COR-L47 (cell line): Measurements from ENCODE around the gene GHRH.
A peak's percentile ranks its signal among the peaks of the same experiment; 100 is the strongest.

Experiments used
- DNase-seq: peaks from one replicate; lab custom pipeline; 2025; lab: John Stamatoyannopoulos, UW

The GHRH gene

GRCh38 chr20:37261714-37262113 lies at the start of gene GHRH:
Gene GHRH, minus strand, starts transcription at chr20:37261814. Its CDS starts 4,925 bp downstream, at chr20:37256889.
- no peak for DNase-seq

- no peak for DNase-seq
Observed at GRCh38 chr20:37310951-37311350, 49.3 kb upstream of the GHRH start.

- DNase-seq: no peak
Observed at GRCh38 chr20:37309936-37310590, 48.4 kb upstream of the GHRH start.

GRCh38 chr20:37309290-37309689 lies 47.7 kb upstream of the GHRH start:
- no peak for DNase-seq

GRCh38 chr20:37308086-37309050 lies 46.8 kb upstream of the GHRH start:
- DNase-seq: no peak

- DNase-seq: no peak
Observed at GRCh38 chr20:37305839-37306238, 44.2 kb upstream of the GHRH start.

- DNase-seq: no peak
Observed at GRCh38 chr20:37305079-37305478, 43.5 kb upstream of the GHRH start.

GRCh38 chr20:37303637-37304036 lies 42.0 kb upstream of the GHRH start:
- DNase-seq: no peak

- no peak for DNase-seq
Observed at GRCh38 chr20:37302981-37303380, 41.4 kb upstream of the GHRH start.

- no peak for DNase-seq
Observed at GRCh38 chr20:37301558-37301957, 39.9 kb upstream of the GHRH start.

- DNase-seq: no peak
Observed at GRCh38 chr20:37301120-37301519, 39.5 kb upstream of the GHRH start.

- DNase-seq: no peak
Observed at GRCh38 chr20:37299718-37300528, 38.3 kb upstream of the GHRH start.

GRCh38 chr20:37298190-37298939 lies 36.8 kb upstream of the GHRH start:
- DNase-seq: no peak

GRCh38 chr20:37297066-37297736 lies 35.6 kb upstream of the GHRH start:
- no peak for DNase-seq

GRCh38 chr20:37296371-37296770 lies 34.8 kb upstream of the GHRH start:
- DNase-seq: no peak

GRCh38 chr20:37295595-37295994 lies 34.0 kb upstream of the GHRH start:
- peak; percentile 76 for DNase-seq

GRCh38 chr20:37295001-37295400 lies 33.4 kb upstream of the GHRH start:
- DNase-seq: no peak

- no peak for DNase-seq
Observed at GRCh38 chr20:37294262-37294981, 32.8 kb upstream of the GHRH start.

- no peak for DNase-seq
Observed at GRCh38 chr20:37293301-37293943, 31.8 kb upstream of the GHRH start.

GRCh38 chr20:37291724-37292126 lies 30.1 kb upstream of the GHRH start:
- no peak for DNase-seq
